GM19395 (cell line): ENCODE measurements around the gene TMEM98.
"Not testable (repeated sequence)": the region's sequence is repeated elsewhere in the genome, so short reads cannot be mapped to it uniquely, and the experiment has no call there.

Experiments used
- ATAC-seq: cut with Tn5 transposase; IDR thresholded peaks from one replicate; pipeline ENCODE4 v1.9.1; 2021; ENCODE audit warnings: mild to moderate bottlenecking, moderate library complexity; ENCODE audit not compliant: unreplicated experiment

TMEM98 gene

GRCh38 chr17:32941419-32942032, 13.6 kb downstream of the TMEM98 start:
- ATAC-seq, result no peak

- ATAC-seq, result no peak
Measured at GRCh38 chr17:32943206-32943605, 15.3 kb downstream of the TMEM98 start.

GRCh38 chr17:32943647-32944191, 15.8 kb downstream of the TMEM98 start:
- ATAC-seq, result no peak

- no peak for ATAC-seq
Measured at GRCh38 chr17:32944248-32945020, 16.5 kb downstream of the TMEM98 start.

- no peak for ATAC-seq
Measured at GRCh38 chr17:32946375-32947135, 18.6 kb downstream of the TMEM98 start.

GRCh38 chr17:32947736-32948135, 19.8 kb downstream of the TMEM98 start:
- no peak for ATAC-seq

- no peak for ATAC-seq
Measured at GRCh38 chr17:32949181-32949580, 21.2 kb downstream of the TMEM98 start.

GRCh38 chr17:32952491-32952890, 24.5 kb downstream of the TMEM98 start:
- ATAC-seq, result not testable (repeated sequence)

GRCh38 chr17:32953045-32953444, 25.1 kb downstream of the TMEM98 start:
- ATAC-seq, result no peak

- no peak for ATAC-seq
Measured at GRCh38 chr17:32953857-32954256, 25.9 kb downstream of the TMEM98 start.

- ATAC-seq, result no peak
Measured at GRCh38 chr17:32954477-32954876, 26.5 kb downstream of the TMEM98 start.

- no peak for ATAC-seq
Measured at GRCh38 chr17:32955155-32955554, 27.2 kb downstream of the TMEM98 start.

- no peak for ATAC-seq
Measured at GRCh38 chr17:32956240-32956970, 28.5 kb downstream of the TMEM98 start.

GRCh38 chr17:32958418-32958817, 30.5 kb downstream of the TMEM98 start:
- ATAC-seq, result no peak

GRCh38 chr17:32960815-32961214, 32.9 kb downstream of the TMEM98 start:
- no peak for ATAC-seq

GRCh38 chr17:32962320-32962711, 34.4 kb downstream of the TMEM98 start:
- ATAC-seq, result no peak

GRCh38 chr17:32964541-32964940, 36.6 kb downstream of the TMEM98 start:
- ATAC-seq, result no peak

- ATAC-seq, result not testable (repeated sequence)
Measured at GRCh38 chr17:32969231-32969630, 41.3 kb downstream of the TMEM98 start.

- ATAC-seq, result no peak
Measured at GRCh38 chr17:32970281-32970680, 42.3 kb downstream of the TMEM98 start.

GRCh38 chr17:32971171-32971570, 43.2 kb downstream of the TMEM98 start:
- no peak for ATAC-seq

GRCh38 chr17:32976131-32976530, 48.2 kb downstream of the TMEM98 start:
- no peak for ATAC-seq
